NT2/D1 (cell line): ENCODE measurements around the gene SLC52A3.

Experiments used
- SUZ12 ChIP-seq: IDR thresholded peaks from 2 replicates; pipeline ENCODE4 v1.6.1; 2011; ENCODE audit not compliant: insufficient read length, insufficient read depth; ENCODE audit errors: extremely low read depth
- YY1 ChIP-seq: IDR thresholded peaks from 2 replicates; pipeline ENCODE4 v1.6.1; 2011; ENCODE audit not compliant: insufficient read length, insufficient read depth
- ZNF274 ChIP-seq: IDR thresholded peaks from 2 replicates; pipeline ENCODE4 v1.6.1; 2011; ENCODE audit warnings: mild to moderate bottlenecking, low read depth, low read length

DNA sequence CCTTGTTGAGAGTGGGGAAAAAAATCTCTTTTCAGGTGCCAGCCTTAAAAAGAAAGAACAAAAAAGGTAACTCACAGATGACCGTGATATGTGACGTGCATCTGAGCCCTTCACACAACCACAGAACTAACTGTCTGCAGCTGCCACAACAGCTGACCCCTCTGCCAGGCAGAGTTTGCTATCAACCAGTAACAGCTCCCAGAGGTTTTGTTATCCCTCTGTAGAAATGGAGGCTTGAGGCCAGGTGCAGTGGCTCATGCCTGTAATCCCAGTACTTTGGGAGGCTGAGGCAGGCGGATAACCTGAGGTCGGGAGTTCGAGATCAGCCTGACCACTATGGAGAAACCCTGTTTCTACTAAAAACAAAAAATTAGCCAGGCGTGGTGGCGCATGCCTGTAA, 42.8 kb downstream of the SLC52A3 start:
- TF ChIP-seq YY1 (no peak), ZNF274 (no peak), SUZ12 (no peak)
